Measurements from ENCODE around the gene RNF150.

The RNF150 gene

GRCh38 chr4:141133146-141133998 is at the start of gene RNF150:
Gene RNF150 (minus strand): TSS chr4:141133469.
- ChIA-PET POLR2A (ENCODE audit: low non-redundant PET) (no interaction called here), CTCF (interaction anchor here (0.5 to 2.5 kb wide), 17 partner anchors 11 to 1137 kb away, joined by 3 to 15 read pairs (median 3); no protein-coding TSS in a partner anchor)
- peak; percentile 69 for DNase-seq (ENCODE audit: low spot score)
- TF ChIP-seq CTCF (conservative IDR thresholded peaks at IDR 0.05; ENCODE audit: low read depth): peak; percentile 72
- no peak within 1 kb of the TSS for H3K27ac ChIP-seq

- DNase-seq (ENCODE audit: low spot score): peak; percentile 20
- ChIA-PET POLR2A (ENCODE audit: low non-redundant PET) (no interaction called here), CTCF (interaction anchor here (0.7 kb wide), 1 partner anchor 22 kb away, joined by 3 read pairs; no protein-coding TSS in a partner anchor)
- no peak overlapping the region for H3K27ac ChIP-seq
- no peak for TF ChIP-seq CTCF (conservative IDR thresholded peaks at IDR 0.05; ENCODE audit: low read depth)
Measured at GRCh38 chr4:141180991-141181761, 47.9 kb upstream of the RNF150 start.

GRCh38 chr4:141179474-141180373 is 46.5 kb upstream of the RNF150 start:
- no peak overlapping the region for H3K27ac ChIP-seq
- CTCF ChIA-PET: no interaction called here
- POLR2A ChIA-PET (ENCODE audit: low non-redundant PET): no interaction called here
- no peak for TF ChIP-seq CTCF (conservative IDR thresholded peaks at IDR 0.05; ENCODE audit: low read depth)
- no peak for DNase-seq (ENCODE audit: low spot score)

GRCh38 chr4:141177171-141177570 is 43.9 kb upstream of the RNF150 start:
- TF ChIP-seq CTCF (conservative IDR thresholded peaks at IDR 0.05; ENCODE audit: low read depth): no peak
- CTCF ChIA-PET: no interaction called here
- DNase-seq (ENCODE audit: low spot score): no peak
- H3K27ac ChIP-seq: no peak overlapping the region
- POLR2A ChIA-PET (ENCODE audit: low non-redundant PET): no interaction called here

GRCh38 chr4:141174457-141174856 is 41.2 kb upstream of the RNF150 start:
- CTCF ChIA-PET: interaction anchor here (0.7 kb wide), 1 partner anchor 139 kb away, joined by 3 read pairs; no protein-coding TSS in a partner anchor
- TF ChIP-seq CTCF (conservative IDR thresholded peaks at IDR 0.05; ENCODE audit: low read depth): no peak
- POLR2A ChIA-PET (ENCODE audit: low non-redundant PET): no interaction called here
- no peak for DNase-seq (ENCODE audit: low spot score)
- H3K27ac ChIP-seq: no peak overlapping the region

- no peak for DNase-seq (ENCODE audit: low spot score)
- ChIA-PET CTCF (no interaction called here), POLR2A (ENCODE audit: low non-redundant PET) (no interaction called here)
- TF ChIP-seq CTCF (conservative IDR thresholded peaks at IDR 0.05; ENCODE audit: low read depth): no peak
- no peak overlapping the region for H3K27ac ChIP-seq
Measured at GRCh38 chr4:141170671-141171070, 37.4 kb upstream of the RNF150 start.

All from RWPE1 (cell line).